Lower leg skin (tissue), 4 donors: ENCODE measurements around the gene SLC25A44. TPM values are rescaled to one million over a fixed set of nuclear protein-coding genes. Genes with fewer than 3 reads are reported as not detected.

Experiments used
- DNase-seq, 2 donors: peaks; one replicate each; pipeline ENCODE4 v3.0.0-alpha.2; 2019; ENCODE audit warnings: low spot score in 2 of 2
- H3K4me3 ChIP-seq: fragments of 200-600 bp; sonication (generic); 2 replicates; pipeline ENCODE4 v1.5.1; 2017; ENCODE audit warnings: mild to moderate bottlenecking, low read depth; ENCODE audit not compliant: poor library complexity, severe bottlenecking
- CTCF ChIP-seq, 3 donors: fragments of 450-650 bp; IDR thresholded peaks; one replicate each; pipeline ENCODE4 v1.5.1; 2016; ENCODE audit warnings: antibody characterized with exemption in 3 of 3, mild to moderate bottlenecking in 3 of 3, moderate library complexity in 2 of 3
- POLR2A ChIP-seq, 2 donors: fragments of 450-650 bp; IDR thresholded peaks; one replicate each; pipeline ENCODE4 v1.6.1; 2016 to 2017; ENCODE audit warnings: antibody characterized with exemption in 2 of 2, mild to moderate bottlenecking in 1 of 2, moderate library complexity in 1 of 2
- WGBS, 2 donors: methylation state at CpG; one replicate each; pipeline ENCODE4 v1.1.5; 2018; 5-methylcytosine and 5-hydroxymethylcytosine counted together
- intact Hi-C: fragments of 100-400 bp; cut with DNase I; formaldehyde crosslinking; loops from one replicate; pipeline ENCODE4 v1.15.0; 2023; ENCODE audit warnings: low total_unique reads
- total RNA-seq, 4 donors: library from RNA; depleted of rRNA; stranded (reverse); fragments of >200 nt; gene quantifications; one replicate each; pipeline ENCODE4 v1.1.0, GENCODE V29; 2016

SLC25A44 gene
- total RNA-seq, 4 donors from 2014 or later = 11.3 to 15.3 (median 13.3) TPM

- H3K4me3 ChIP-seq = no peak overlapping the region
- WGBS, 2 donors = 75 to 83% methylated on average over 12 of the region's 12 CpGs
- TF ChIP-seq POLR2A (IDR thresholded peaks at IDR 0.05) = no peak
- TF ChIP-seq CTCF (IDR thresholded peaks at IDR 0.05) = no peak
- no peak for DNase-seq
- intact Hi-C loops = no loop called here
These were observed 38.4 kb downstream of the SLC25A44 start for GRCh38 chr1:156232201-156232894.

- no peak for DNase-seq
- intact Hi-C loops = no loop called here
- no peak overlapping the region for H3K4me3 ChIP-seq
- TF ChIP-seq POLR2A (IDR thresholded peaks at IDR 0.05) (no peak), CTCF (IDR thresholded peaks at IDR 0.05) (no peak)
- 58 to 73% methylated on average over 5 of the region's 5 CpGs for WGBS, 2 donors
These were observed 39.7 kb downstream of the SLC25A44 start for GRCh38 chr1:156233426-156234127.

GRCh38 chr1:156236164-156236563 is 42.3 kb downstream of the SLC25A44 start:
- intact Hi-C loops = no loop called here
- 63 to 74% methylated on average over 10 to 12 of the region's 12 CpGs for WGBS, 2 donors
- no peak for TF ChIP-seq POLR2A (IDR thresholded peaks at IDR 0.05)
- no peak for TF ChIP-seq CTCF (IDR thresholded peaks at IDR 0.05)
- no peak overlapping the region for H3K4me3 ChIP-seq
- DNase-seq = no peak

GRCh38 chr1:156238248-156238647 is 44.3 kb downstream of the SLC25A44 start:
- no peak overlapping the region for H3K4me3 ChIP-seq
- intact Hi-C loops = no loop called here
- DNase-seq = no peak
- no peak for TF ChIP-seq POLR2A (IDR thresholded peaks at IDR 0.05)
- 92 to 94% methylated on average over 5 of the region's 5 CpGs for WGBS, 2 donors

- intact Hi-C loops = no loop called here
- no peak for DNase-seq
- TF ChIP-seq CTCF (IDR thresholded peaks at IDR 0.05) (no peak), POLR2A (IDR thresholded peaks at IDR 0.05) (no peak)
- WGBS, 2 donors = 46 to 50% methylated on average over 7 to 15 of the region's 15 CpGs
- H3K4me3 ChIP-seq = no peak overlapping the region
These were observed 47.5 kb downstream of the SLC25A44 start for GRCh38 chr1:156241311-156241811.

- 76 to 77% methylated on average over 13 to 14 of the region's 14 CpGs for WGBS, 2 donors
- intact Hi-C loops = no loop called here
- DNase-seq = no peak
- no peak within 1 kb of the TSS for H3K4me3 ChIP-seq
- TF ChIP-seq CTCF (IDR thresholded peaks at IDR 0.05) (no peak), POLR2A (IDR thresholded peaks at IDR 0.05) (no peak)
These were observed 48.0 kb downstream of the SLC25A44 start, which contains the start of gene BGLAP for GRCh38 chr1:156241926-156242325. Gene BGLAP (plus strand): TSS chr1:156242184. CDS start chr1:156242232, 48 bp downstream.
